Measurements from ENCODE around the gene EDC3. TPM values are rescaled to one million over a fixed set of nuclear protein-coding genes. Genes with fewer than 3 reads are reported as not detected.

EDC3 gene
- total RNA-seq, 4 donors from 2014 or later = 8.7 to 40.6 (median 17.9) TPM

- peak overlapping the region; percentile 2 to 47 for H3K27ac ChIP-seq
- intact Hi-C loops (cut with DNase I; ENCODE audit: low total_unique reads) = no loop called here
- DNase-seq = no peak
- H3K27me3 ChIP-seq = no peaks in the 10 kb centered on the region
- no peaks in the 10 kb centered on the region for H3K9me3 ChIP-seq
- H3K4me1 ChIP-seq = peaks cover 0 to 14% of the 10 kb centered on the region in 2 donors
- TF ChIP-seq POLR2A (IDR thresholded peaks at IDR 0.05) (no peak), CTCF (IDR thresholded peaks at IDR 0.05) (no peak)
- H3K36me3 ChIP-seq = no peaks in the 10 kb centered on the region
- H3K4me3 ChIP-seq = no peak overlapping the region
These were observed 52.8 kb downstream of the EDC3 start for GRCh38 chr15:74642734-74643664.

GRCh38 chr15:74642348-74642733, 53.5 kb downstream of the EDC3 start:
- H3K36me3 ChIP-seq = no peaks in the 10 kb centered on the region
- H3K4me3 ChIP-seq = no peak overlapping the region
- peaks cover 0 to 14% of the 10 kb centered on the region in 2 donors for H3K4me1 ChIP-seq
- TF ChIP-seq POLR2A (IDR thresholded peaks at IDR 0.05) = no peak
- no peak for TF ChIP-seq CTCF (IDR thresholded peaks at IDR 0.05)
- DNase-seq = no peak
- H3K27ac ChIP-seq = peak overlapping the region; percentile 2 to 47
- no peaks in the 10 kb centered on the region for H3K9me3 ChIP-seq
- intact Hi-C loops (cut with DNase I; ENCODE audit: low total_unique reads) = no loop called here
- no peaks in the 10 kb centered on the region for H3K27me3 ChIP-seq

GRCh38 chr15:74641151-74641550, 54.7 kb downstream of the EDC3 start:
- H3K36me3 ChIP-seq = no peaks in the 10 kb centered on the region
- no peaks in the 10 kb centered on the region for H3K9me3 ChIP-seq
- DNase-seq = no peak
- no peaks in the 10 kb centered on the region for H3K27me3 ChIP-seq
- peaks cover 0 to 14% of the 10 kb centered on the region in 2 donors for H3K4me1 ChIP-seq
- no peak overlapping the region for H3K4me3 ChIP-seq
- intact Hi-C loops (cut with DNase I; ENCODE audit: low total_unique reads) = no loop called here
- TF ChIP-seq POLR2A (IDR thresholded peaks at IDR 0.05) = no peak
- no peak for TF ChIP-seq CTCF (IDR thresholded peaks at IDR 0.05)
- no peak overlapping the region for H3K27ac ChIP-seq

GRCh38 chr15:74636984-74637383, 58.8 kb downstream of the EDC3 start:
- intact Hi-C loops (cut with DNase I; ENCODE audit: low total_unique reads) = no loop called here

More at GRCh38 chr15:74636984-74637383, 58.8 kb downstream of the EDC3 start:
- no peak for TF ChIP-seq CTCF (IDR thresholded peaks at IDR 0.05)
- TF ChIP-seq POLR2A (IDR thresholded peaks at IDR 0.05) = no peak
- no peak for DNase-seq
- H3K36me3 ChIP-seq = no peaks in the 10 kb centered on the region
- no peaks in the 10 kb centered on the region for H3K27me3 ChIP-seq
- no peaks in the 10 kb centered on the region for H3K9me3 ChIP-seq
- H3K27ac ChIP-seq = no peak overlapping the region
- no peak overlapping the region for H3K4me3 ChIP-seq
- peaks cover 0 to under 1% of the 10 kb centered on the region in 2 donors for H3K4me1 ChIP-seq
